ENCODE data around the gene SALL4. TPM values are rescaled to one million over a fixed set of nuclear protein-coding genes. Genes with fewer than 3 reads are reported as not detected.
"Not testable (repeated sequence)": the region's sequence is repeated elsewhere in the genome, so short reads cannot be mapped to it uniquely, and the experiment has no call there.

SALL4 gene
- total RNA-seq, 2 experiments from 2014 or later = 0.74 to 0.92 TPM

DNA sequence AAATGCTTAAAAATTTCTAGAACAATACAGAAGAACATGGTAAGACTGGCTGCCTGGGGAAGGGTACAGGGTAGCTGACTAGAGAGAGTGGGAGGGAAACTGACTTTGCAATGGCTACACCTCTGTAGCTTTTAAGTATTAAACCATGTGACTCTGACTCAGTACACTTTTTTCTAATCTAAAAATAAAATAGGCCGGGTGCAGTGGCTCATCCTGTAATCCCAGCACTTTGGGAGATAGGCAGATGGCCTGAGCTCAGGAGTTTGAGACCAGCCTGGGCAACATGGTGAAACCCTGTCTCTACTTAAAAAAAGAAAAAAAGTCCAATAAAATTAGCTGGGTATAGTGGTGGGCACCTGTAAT is 52.7 kb downstream of the SALL4 start:
- peaks cover 3% of the 10 kb centered on the region for H3K4me1 Mint-ChIP-seq (ENCODE audit: low read depth)
- no peaks in the 10 kb centered on the region for H3K9me3 Mint-ChIP-seq
- H3K27me3 Mint-ChIP-seq = peaks cover 2% of the 10 kb centered on the region
- ATAC-seq (no peak), DNase-seq (no peak)
- no peak overlapping the region for H3K27ac Mint-ChIP-seq
- intact Hi-C loops (cut with micrococcal nuclease) = no loop called here
- H3K4me3 Mint-ChIP-seq = no peak overlapping the region
- no peaks in the 10 kb centered on the region for H3K36me3 Mint-ChIP-seq (ENCODE audit: low read depth)
- TF ChIP-seq, protein P1, sequence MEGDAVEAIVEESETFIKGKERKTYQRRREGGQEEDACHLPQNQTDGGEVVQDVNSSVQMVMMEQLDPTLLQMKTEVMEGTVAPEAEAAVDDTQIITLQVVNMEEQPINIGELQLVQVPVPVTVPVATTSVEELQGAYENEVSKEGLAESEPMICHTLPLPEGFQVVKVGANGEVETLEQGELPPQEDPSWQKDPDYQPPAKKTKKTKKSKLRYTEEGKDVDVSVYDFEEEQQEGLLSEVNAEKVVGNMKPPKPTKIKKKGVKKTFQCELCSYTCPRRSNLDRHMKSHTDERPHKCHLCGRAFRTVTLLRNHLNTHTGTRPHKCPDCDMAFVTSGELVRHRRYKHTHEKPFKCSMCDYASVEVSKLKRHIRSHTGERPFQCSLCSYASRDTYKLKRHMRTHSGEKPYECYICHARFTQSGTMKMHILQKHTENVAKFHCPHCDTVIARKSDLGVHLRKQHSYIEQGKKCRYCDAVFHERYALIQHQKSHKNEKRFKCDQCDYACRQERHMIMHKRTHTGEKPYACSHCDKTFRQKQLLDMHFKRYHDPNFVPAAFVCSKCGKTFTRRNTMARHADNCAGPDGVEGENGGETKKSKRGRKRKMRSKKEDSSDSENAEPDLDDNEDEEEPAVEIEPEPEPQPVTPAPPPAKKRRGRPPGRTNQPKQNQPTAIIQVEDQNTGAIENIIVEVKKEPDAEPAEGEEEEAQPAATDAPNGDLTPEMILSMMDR (IDR thresholded peaks at IDR 0.05) = no peak
- POLR2A ChIA-PET = no interaction called here
- CTCF ChIA-PET = interaction anchor here (0.8 kb wide), 1 partner anchor 49 kb away, joined by 3 read pairs; no protein-coding TSS in a partner anchor

DNA sequence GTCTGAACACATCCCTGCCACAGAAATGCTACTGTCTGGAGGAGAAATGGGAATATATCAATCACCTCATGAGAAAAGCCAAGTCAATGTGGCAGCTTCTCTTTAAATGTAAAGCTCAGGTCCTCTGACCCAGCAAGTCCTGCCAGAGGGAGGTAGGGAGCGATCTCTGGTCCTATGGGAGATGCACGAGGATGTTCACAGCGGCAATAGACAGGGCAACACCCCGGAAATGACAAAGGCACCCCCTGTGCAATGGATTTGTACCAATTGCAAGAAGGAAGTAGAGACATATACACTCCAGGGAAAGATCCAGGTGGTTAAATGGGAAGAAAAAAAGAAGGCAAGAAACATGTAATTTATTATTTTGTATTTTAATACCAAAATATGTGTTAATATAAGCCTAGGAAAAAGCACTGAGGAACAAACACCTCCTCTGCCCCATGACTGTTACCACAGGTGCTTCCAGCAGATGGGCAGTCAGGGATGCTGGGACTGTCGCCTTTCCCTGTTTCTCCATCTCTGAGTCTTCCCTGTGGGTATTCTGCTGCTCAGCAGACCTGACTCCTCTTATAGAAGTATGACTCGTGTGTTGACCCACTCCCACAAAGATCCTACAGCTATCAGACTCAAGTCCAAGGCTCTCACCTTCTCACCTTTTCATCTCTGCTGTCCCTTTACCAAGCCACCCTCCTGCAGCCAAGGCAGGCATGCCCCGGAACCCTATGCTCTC is 55.0 kb downstream of the SALL4 start:
- TF ChIP-seq, protein P1 (IDR thresholded peaks at IDR 0.05) = no peak

DNA sequence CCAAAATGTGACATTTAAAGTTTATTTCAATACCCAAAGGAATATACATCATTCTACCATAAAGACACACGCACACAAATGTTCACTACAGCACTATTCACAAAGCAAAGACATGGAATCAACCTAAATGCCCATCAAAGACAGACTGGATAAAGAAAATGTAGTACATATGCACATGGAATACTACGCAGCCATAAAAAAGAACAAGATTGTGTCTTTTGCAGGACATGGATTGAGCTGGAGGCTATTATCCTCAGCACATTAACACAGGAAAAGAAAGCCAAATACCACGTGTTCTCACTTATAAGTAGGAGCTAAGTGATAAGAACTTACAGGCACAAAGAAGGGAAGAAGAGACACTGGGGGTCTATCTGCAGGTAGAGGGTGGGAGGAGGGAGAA is 56.5 kb downstream of the SALL4 start:
- no peaks in the 10 kb centered on the region for H3K9me3 Mint-ChIP-seq
- H3K27ac Mint-ChIP-seq = no peak overlapping the region
- H3K36me3 Mint-ChIP-seq (ENCODE audit: low read depth) = no peaks in the 10 kb centered on the region
- H3K4me3 Mint-ChIP-seq = no peak overlapping the region
- peaks cover 2% of the 10 kb centered on the region for H3K27me3 Mint-ChIP-seq
- TF ChIP-seq, protein P1 (IDR thresholded peaks at IDR 0.05) = no peak
- CTCF ChIA-PET = no interaction called here
- DNase-seq (no peak), ATAC-seq (no peak)
- H3K4me1 Mint-ChIP-seq (ENCODE audit: low read depth) = peaks cover 3% of the 10 kb centered on the region
- intact Hi-C loops (cut with micrococcal nuclease) = no loop called here
- POLR2A ChIA-PET = no interaction called here

More for the DNA sequence above, 55.0 kb downstream of the SALL4 start:
- no peak for ATAC-seq
- ChIA-PET POLR2A (no interaction called here), CTCF (no interaction called here)
- no peaks in the 10 kb centered on the region for H3K9me3 Mint-ChIP-seq
- H3K36me3 Mint-ChIP-seq (ENCODE audit: low read depth) = no peaks in the 10 kb centered on the region
- no peak overlapping the region for H3K27ac Mint-ChIP-seq
- H3K4me3 Mint-ChIP-seq = no peak overlapping the region
- DNase-seq = no peak
- peaks cover 3% of the 10 kb centered on the region for H3K4me1 Mint-ChIP-seq (ENCODE audit: low read depth)
- peaks cover 2% of the 10 kb centered on the region for H3K27me3 Mint-ChIP-seq
- intact Hi-C loops (cut with micrococcal nuclease) = no loop called here

DNA sequence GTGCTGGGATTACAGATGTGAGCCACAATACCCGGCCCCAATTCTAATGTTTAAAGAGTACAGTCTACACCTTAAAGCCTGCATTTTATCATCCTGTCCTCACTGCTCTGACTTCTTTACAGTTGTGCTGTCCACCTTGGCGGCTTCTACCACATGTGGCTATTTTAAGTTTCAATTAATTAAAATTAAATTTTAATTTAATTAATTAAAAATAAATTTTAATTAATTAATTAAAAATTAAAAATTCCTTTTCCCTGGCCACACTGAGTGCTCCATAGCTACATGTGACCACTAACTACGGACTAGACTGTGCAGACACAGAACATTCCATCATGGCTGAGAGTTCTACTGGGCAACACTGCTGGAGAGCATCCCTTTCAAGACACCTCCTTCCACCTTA is 61.5 kb downstream of the SALL4 start:
- DNase-seq (no peak), ATAC-seq (no peak)
- intact Hi-C loops (cut with micrococcal nuclease) = no loop called here
- Mint-ChIP-seq H3K4me1 (ENCODE audit: low read depth) (no peaks in the 10 kb centered on the region), H3K4me3 (no peak overlapping the region), H3K27ac (no peak overlapping the region), H3K27me3 (peaks cover under 1% of the 10 kb centered on the region), H3K36me3 (ENCODE audit: low read depth) (no peaks in the 10 kb centered on the region), H3K9me3 (no peaks in the 10 kb centered on the region)
- POLR2A ChIA-PET = no interaction called here
- CTCF ChIA-PET = no interaction called here
- TF ChIP-seq, protein P1 (IDR thresholded peaks at IDR 0.05) = no peak

DNA sequence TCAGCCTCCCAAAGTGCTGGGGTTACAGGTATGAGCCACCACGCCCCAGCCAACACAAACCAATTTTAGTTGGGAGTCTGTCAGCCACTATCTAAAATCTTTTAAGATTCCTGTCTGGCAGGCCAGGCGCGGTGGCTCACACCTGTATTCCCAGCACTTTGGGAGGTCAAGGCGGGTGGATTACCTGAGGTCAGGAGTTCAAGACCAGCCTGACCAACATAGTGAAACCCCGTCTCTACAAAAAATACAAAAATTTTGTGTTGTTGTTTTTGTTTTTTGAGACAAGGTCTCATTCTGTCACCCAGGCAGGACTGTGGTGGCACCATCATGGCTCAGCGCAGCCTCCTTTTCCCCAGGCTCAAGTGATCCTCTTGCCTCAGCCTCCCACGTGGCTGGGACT is 62.0 kb downstream of the SALL4 start:
- H3K9me3 Mint-ChIP-seq; ATAC-seq; H3K36me3 Mint-ChIP-seq (ENCODE audit: low read depth); H3K4me1 Mint-ChIP-seq (ENCODE audit: low read depth); intact Hi-C loops (cut with micrococcal nuclease); DNase-seq; CTCF ChIA-PET; H3K27me3 Mint-ChIP-seq; H3K27ac Mint-ChIP-seq; POLR2A ChIA-PET; H3K4me3 Mint-ChIP-seq: not testable (repeated sequence)
